ENCODE data around the gene MAPRE3.

MAPRE3 gene

GRCh38 chr2:27018142-27018541 lies 47.7 kb downstream of the MAPRE3 start:
- 0 out of 2 replicates have a peak, but pooled peaks cover 3% of the 10 kb centered on the region for H3K27me3 ChIP-seq (ENCODE audit: low read length)
- TF ChIP-seq EZH2phosphoT487 (conservative IDR thresholded peaks at IDR 0.05; ENCODE audit: low read length) (no peak), CTCF (IDR thresholded peaks at IDR 0.05; ENCODE audit: insufficient read depth, low read length, poor library complexity, severe bottlenecking) (no peak)
- no peak overlapping the region for H3K4me2 ChIP-seq (ENCODE audit: low read depth, low read length, poor library complexity, severe bottlenecking)
- H3K27ac ChIP-seq (ENCODE audit: low read depth, low read length): no peak overlapping the region
- H3K36me3 ChIP-seq (ENCODE audit: low read length): no peaks in the 10 kb centered on the region
- no peaks in the 10 kb centered on the region for H3K79me2 ChIP-seq (ENCODE audit: insufficient read depth, low read length)
- H3K4me3 ChIP-seq (ENCODE audit: insufficient read depth, low read length, poor library complexity, severe bottlenecking): no peak overlapping the region
- H2AFZ ChIP-seq (ENCODE audit: low read depth, low read length, severe bottlenecking): no peak overlapping the region
- H3F3A ChIP-seq (ENCODE audit: insufficient read depth): no peaks in the 10 kb centered on the region
- H4K20me1 ChIP-seq (ENCODE audit: low read depth, low read length): no peaks in the 10 kb centered on the region
- H3K9me3 ChIP-seq (ENCODE audit: insufficient read depth, low read length): no peaks in the 10 kb centered on the region
- H3K9me2 ChIP-seq (replicated peaks; ENCODE audit: insufficient read depth, low read length): no peaks in the 10 kb centered on the region
- no peak overlapping the region for H3K9ac ChIP-seq (ENCODE audit: low read length)

DNA sequence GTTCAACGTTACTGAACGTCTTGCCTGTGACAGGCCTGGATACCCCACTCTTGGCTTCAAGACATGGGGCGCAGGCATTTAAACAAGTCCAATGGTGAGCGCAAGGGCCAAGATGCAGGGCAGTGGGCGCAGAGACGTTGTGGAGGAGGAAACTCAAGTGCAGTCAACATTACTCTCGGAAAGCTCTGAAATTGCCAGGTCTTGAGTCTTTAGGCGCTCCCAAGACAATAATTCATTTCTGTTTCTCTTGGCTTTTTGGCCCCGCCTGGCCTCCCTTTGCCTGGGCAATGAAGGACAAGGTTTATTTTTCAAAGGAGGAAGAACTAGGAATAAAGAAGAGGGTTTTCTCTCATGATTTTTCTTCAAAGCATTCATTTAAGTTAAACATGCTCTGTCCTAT lies 49.0 kb downstream of the MAPRE3 start:
- H3K36me3 ChIP-seq (ENCODE audit: low read length): no peaks in the 10 kb centered on the region
- H2AFZ ChIP-seq (ENCODE audit: low read depth, low read length, severe bottlenecking): no peak overlapping the region
- 0 out of 2 replicates have a peak, but pooled peaks cover 3% of the 10 kb centered on the region for H3K27me3 ChIP-seq (ENCODE audit: low read length)
- H3K4me2 ChIP-seq (ENCODE audit: low read depth, low read length, poor library complexity, severe bottlenecking): no peak overlapping the region
- no peak overlapping the region for H3K27ac ChIP-seq (ENCODE audit: low read depth, low read length)
- H3K9ac ChIP-seq (ENCODE audit: low read length): no peak overlapping the region
- H3K79me2 ChIP-seq (ENCODE audit: insufficient read depth, low read length): no peaks in the 10 kb centered on the region
- no peaks in the 10 kb centered on the region for H4K20me1 ChIP-seq (ENCODE audit: low read depth, low read length)
- no peaks in the 10 kb centered on the region for H3K9me3 ChIP-seq (ENCODE audit: insufficient read depth, low read length)
- no peak for TF ChIP-seq CTCF (IDR thresholded peaks at IDR 0.05; ENCODE audit: insufficient read depth, low read length, poor library complexity, severe bottlenecking)
- no peak for TF ChIP-seq EZH2phosphoT487 (conservative IDR thresholded peaks at IDR 0.05; ENCODE audit: low read length)
- no peaks in the 10 kb centered on the region for H3F3A ChIP-seq (ENCODE audit: insufficient read depth)
- no peaks in the 10 kb centered on the region for H3K9me2 ChIP-seq (replicated peaks; ENCODE audit: insufficient read depth, low read length)
- H3K4me3 ChIP-seq (ENCODE audit: insufficient read depth, low read length, poor library complexity, severe bottlenecking): no peak overlapping the region

- H3K36me3 ChIP-seq (ENCODE audit: low read length): no peaks in the 10 kb centered on the region
- no peaks in the 10 kb centered on the region for H3K9me3 ChIP-seq (ENCODE audit: insufficient read depth, low read length)
- TF ChIP-seq EZH2phosphoT487 (conservative IDR thresholded peaks at IDR 0.05; ENCODE audit: low read length) (no peak), CTCF (IDR thresholded peaks at IDR 0.05; ENCODE audit: insufficient read depth, low read length, poor library complexity, severe bottlenecking) (no peak)
- H3K79me2 ChIP-seq (ENCODE audit: insufficient read depth, low read length): no peaks in the 10 kb centered on the region
- no peak overlapping the region for H2AFZ ChIP-seq (ENCODE audit: low read depth, low read length, severe bottlenecking)
- H3K27me3 ChIP-seq (ENCODE audit: low read length): 0 out of 2 replicates have a peak, but pooled peaks cover 3% of the 10 kb centered on the region
- no peak overlapping the region for H3K4me3 ChIP-seq (ENCODE audit: insufficient read depth, low read length, poor library complexity, severe bottlenecking)
- no peak overlapping the region for H3K9ac ChIP-seq (ENCODE audit: low read length)
- H3K9me2 ChIP-seq (replicated peaks; ENCODE audit: insufficient read depth, low read length): no peaks in the 10 kb centered on the region
- H4K20me1 ChIP-seq (ENCODE audit: low read depth, low read length): no peaks in the 10 kb centered on the region
- no peaks in the 10 kb centered on the region for H3F3A ChIP-seq (ENCODE audit: insufficient read depth)
- H3K27ac ChIP-seq (ENCODE audit: low read depth, low read length): no peak overlapping the region
- H3K4me2 ChIP-seq (ENCODE audit: low read depth, low read length, poor library complexity, severe bottlenecking): no peak overlapping the region
These were observed 49.8 kb downstream of the MAPRE3 start for GRCh38 chr2:27019931-27020855.
